GM12878 (cell line): ENCODE results near the gene RRP12. TPM values are rescaled to one million over a fixed set of nuclear protein-coding genes. Genes with fewer than 3 reads are reported as not detected.

Experiments used
- ASH2L ChIP-seq: fragments of 300-600, 200-600 bp; sonication (generic); IDR thresholded peaks from 2 replicates; pipeline ENCODE4 v1.6.1; 2017; ENCODE audit warnings: low read depth, mild to moderate bottlenecking, borderline replicate concordance
- BCL11A ChIP-seq: IDR thresholded peaks from 2 replicates; pipeline ENCODE4 v1.6.1; 2011; ENCODE audit warnings: low read depth, low read length
- BMI1 ChIP-seq: fragments of 450-650 bp; IDR thresholded peaks from 2 replicates; pipeline ENCODE4 v1.6.1; 2016; ENCODE audit warnings: mild to moderate bottlenecking, moderate library complexity, borderline replicate concordance
- EED ChIP-seq: sonication (generic); IDR thresholded peaks from 2 replicates; pipeline ENCODE4 v1.6.1; 2016; ENCODE audit warnings: antibody characterized with exemption, low read depth
- EP300 ChIP-seq, 2 experiments: fragments of 150-350 bp in 1 of 2; IDR thresholded peaks; 2 replicates each; pipeline ENCODE4 v1.6.1; 2011 to 2012; ENCODE audit warnings: low read depth in 2 of 2, low read length in 2 of 2, borderline replicate concordance in 1 of 2, improper control_type of control experiment in 1 of 2, inconsistent platforms in 1 of 2; ENCODE audit not compliant: control insufficient read depth in 1 of 2
- FOXK2 ChIP-seq: fragments of 450-650 bp; IDR thresholded peaks from 2 replicates; pipeline ENCODE4 v1.6.1; 2017; ENCODE audit warnings: mild to moderate bottlenecking, moderate library complexity
- HDAC2 ChIP-seq: fragments of 200-600 bp; sonication (generic); IDR thresholded peaks from 2 replicates; pipeline ENCODE4 v1.6.1; 2017
- MXI1 ChIP-seq: fragments of 150-350 bp; IDR thresholded peaks from 2 replicates; pipeline ENCODE4 v1.6.1; 2011; ENCODE audit warnings: low read depth, mild to moderate bottlenecking, inconsistent platforms, low read length, improper control_type of control experiment
- MYB ChIP-seq: fragments of 150-350 bp; IDR thresholded peaks from 2 replicates; pipeline ENCODE4 v1.6.1; 2014; ENCODE audit warnings: mild to moderate bottlenecking, low read depth, low read length, borderline replicate concordance
- NRF1 ChIP-seq: conservative IDR thresholded peaks from 2 replicates; pipeline ENCODE4 v1.6.1; 2011; ENCODE audit warnings: mild to moderate bottlenecking, low read depth, low read length, improper control_type of control experiment
- POLR2AphosphoS2 ChIP-seq: IDR thresholded peaks from 2 replicates; pipeline ENCODE4 v1.6.1; 2011; ENCODE audit warnings: low read depth, mild to moderate bottlenecking, low read length, improper control_type of control experiment, moderate library complexity
- POU2F2 ChIP-seq: IDR thresholded peaks from 3 replicates; pipeline ENCODE4 v1.6.1; 2011; ENCODE audit warnings: low read depth, mild to moderate bottlenecking, low read length, borderline replicate concordance
- RBBP5 ChIP-seq: fragments of 200-600 bp; sonication (generic); conservative IDR thresholded peaks from 2 replicates; pipeline ENCODE4 v1.6.1; 2016
- SIN3A ChIP-seq: IDR thresholded peaks from 2 replicates; pipeline ENCODE4 v1.6.1; 2012; ENCODE audit warnings: low read depth, low read length, improper control_type of control experiment
- STAT3 ChIP-seq: IDR thresholded peaks from 2 replicates; pipeline ENCODE4 v1.6.1; 2011; ENCODE audit warnings: low read depth, low read length, improper control_type of control experiment
- TAF1 ChIP-seq: IDR thresholded peaks from 2 replicates; pipeline ENCODE4 v1.6.1; 2011; ENCODE audit warnings: mild to moderate bottlenecking, low read depth, low read length, borderline replicate concordance
- TARDBP ChIP-seq: IDR thresholded peaks from 2 replicates; pipeline ENCODE4 v1.6.1; 2016; ENCODE audit warnings: borderline replicate concordance
- YY1 ChIP-seq: IDR thresholded peaks from 2 replicates; pipeline ENCODE4 v1.6.1; 2011; ENCODE audit warnings: low read depth, mild to moderate bottlenecking, low read length
- ZNF217 ChIP-seq: fragments of 450-650 bp; IDR thresholded peaks from 2 replicates; pipeline ENCODE4 v1.6.1; 2017; ENCODE audit warnings: antibody characterized with exemption, mild to moderate bottlenecking
- ZNF274 ChIP-seq: IDR thresholded peaks from one replicate; pipeline ENCODE4 v1.8.0; 2011; ENCODE audit not compliant: insufficient read length, insufficient read depth
- polyA plus RNA-seq, 11 experiments: library from polyadenylated mRNA; depleted of rRNA in 4 of 11; unstranded in 6 of 11; stranded (reverse) in 5 of 11; fragments of >200 nt; fragmentation: Nextera tagmentation in 4 of 11; fragmentation: Illumina TruSeq in 1 of 11; extraction: Ambion mirVana in 4 of 11; extraction: Trizol in 1 of 11; gene quantifications; 1 replicate in 1 of 11; 2 replicates in 10 of 11; pipeline versions ENCODE4 v1.2.1 to v1.2.3, GENCODE V29; 2011 to 2016; ENCODE audit warnings: inconsistent platforms in 2 of 11, missing spikeins in 2 of 11, low read depth in 1 of 11
- total RNA-seq, 4 experiments: library from RNA; depleted of rRNA in 3 of 4; stranded (reverse); fragments of >200 nt in 3 of 4; fragmentation: Illumina TruSeq in 1 of 4; extraction: Trizol in 1 of 4; gene quantifications; 2 replicates each; pipeline versions ENCODE4 v1.2.1 to v1.2.3, GENCODE V29; 2013 to 2021
- TF ChIP-seq, protein P1 (sequence below): fragments of 450-650 bp; IDR thresholded peaks from 2 replicates; pipeline ENCODE4 v1.6.1; 2017; ENCODE audit warnings: borderline replicate concordance
- TF ChIP-seq, protein P2 (sequence below): fragments of 450-650 bp; IDR thresholded peaks from 2 replicates; pipeline ENCODE4 v1.6.1; 2018; ENCODE audit warnings: borderline replicate concordance, mild to moderate bottlenecking; ENCODE audit not compliant: partially characterized antibody
- TF ChIP-seq, protein P3 (sequence below): fragments of 450-650 bp; IDR thresholded peaks from 2 replicates; pipeline ENCODE4 v1.6.1; 2017; ENCODE audit warnings: mild to moderate bottlenecking
- TF ChIP-seq, protein P4 (sequence below): fragments of 450-650 bp; conservative IDR thresholded peaks from 2 replicates; pipeline ENCODE4 v1.6.1; 2017; ENCODE audit warnings: mild to moderate bottlenecking, moderate library complexity

RRP12 gene
- total and polyA plus RNA-seq, 10 of the 15 experiments (the other 5 are each of a cell fraction or from before 2014, with no cell fraction given), result 5.3 to 48.7 (median 16.8) TPM

DNA sequence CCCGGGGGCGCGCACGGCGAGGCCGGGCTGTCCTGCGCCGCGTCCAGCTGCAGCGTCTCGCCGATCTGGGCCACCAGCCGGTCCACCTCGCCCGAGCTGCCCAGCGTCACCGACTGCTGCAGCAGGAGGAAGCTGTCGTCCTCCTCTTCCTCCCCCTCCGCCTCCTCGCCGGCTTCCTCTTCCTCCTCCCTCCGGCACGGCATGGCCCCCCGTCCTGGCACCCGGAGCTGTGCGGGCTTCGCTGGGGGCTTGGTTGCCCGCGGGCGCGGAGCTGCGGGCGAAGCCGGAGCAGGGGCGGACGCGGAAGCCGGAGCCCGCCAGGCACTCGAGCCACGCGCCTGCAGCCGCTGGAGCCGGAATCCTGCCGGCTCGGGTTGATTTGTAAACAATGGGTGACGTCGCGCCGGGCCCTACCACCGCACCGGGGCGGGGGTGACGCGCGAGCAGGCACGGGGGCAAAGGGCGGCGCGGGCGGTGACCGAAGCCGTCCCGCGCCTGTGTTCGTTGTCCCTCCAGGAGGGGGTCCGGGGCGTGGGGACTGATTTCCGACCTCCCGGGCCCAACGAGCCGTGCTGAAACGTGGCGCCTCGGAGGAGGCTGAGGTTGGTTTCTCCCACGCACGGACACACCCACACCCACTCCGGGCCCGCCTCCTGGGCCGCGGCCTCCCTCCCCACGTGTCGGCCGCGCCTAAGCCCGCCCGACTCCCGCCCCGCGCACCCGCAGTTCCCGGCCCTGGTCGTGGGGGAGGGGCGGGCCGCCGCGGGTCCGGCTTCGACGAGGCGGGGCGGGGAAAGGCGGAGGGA, 66.6 kb downstream of the RRP12 start, which contains the start of gene FRAT2 (continued):
- TF ChIP-seq, protein P1, sequence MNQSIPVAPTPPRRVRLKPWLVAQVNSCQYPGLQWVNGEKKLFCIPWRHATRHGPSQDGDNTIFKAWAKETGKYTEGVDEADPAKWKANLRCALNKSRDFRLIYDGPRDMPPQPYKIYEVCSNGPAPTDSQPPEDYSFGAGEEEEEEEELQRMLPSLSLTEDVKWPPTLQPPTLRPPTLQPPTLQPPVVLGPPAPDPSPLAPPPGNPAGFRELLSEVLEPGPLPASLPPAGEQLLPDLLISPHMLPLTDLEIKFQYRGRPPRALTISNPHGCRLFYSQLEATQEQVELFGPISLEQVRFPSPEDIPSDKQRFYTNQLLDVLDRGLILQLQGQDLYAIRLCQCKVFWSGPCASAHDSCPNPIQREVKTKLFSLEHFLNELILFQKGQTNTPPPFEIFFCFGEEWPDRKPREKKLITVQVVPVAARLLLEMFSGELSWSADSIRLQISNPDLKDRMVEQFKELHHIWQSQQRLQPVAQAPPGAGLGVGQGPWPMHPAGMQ, result no peak
- TF ChIP-seq TARDBP (no peak), FOXK2 (peak; percentile 98), BCL11A (no peak), ZNF217 (no peak), BMI1 (no peak), ASH2L (no peak), MYB (no peak), NRF1 (0 out of 2 replicates have a peak, but pooled peaks have one; percentile 29), RBBP5 (no peak), EP300 (IDR thresholded peaks at IDR 0.05; ENCODE audit: borderline replicate concordance in 1 of 2, control insufficient read depth in 1 of 2, low read depth in 2 of 2, low read length in 2 of 2) (no peak), HDAC2 (no peak), ZNF274 (no peak), TAF1 (no peak), EED (no peak), POU2F2 (0 out of 3 replicates have a peak, but pooled peaks have one; percentile 9), POLR2AphosphoS2 (no peak), YY1 (0 out of 2 replicates have a peak, but pooled peaks have one; percentile 6), STAT3 (no peak), SIN3A (peak; percentile 90), MXI1 (peak; percentile 92)
- TF ChIP-seq, protein P2, sequence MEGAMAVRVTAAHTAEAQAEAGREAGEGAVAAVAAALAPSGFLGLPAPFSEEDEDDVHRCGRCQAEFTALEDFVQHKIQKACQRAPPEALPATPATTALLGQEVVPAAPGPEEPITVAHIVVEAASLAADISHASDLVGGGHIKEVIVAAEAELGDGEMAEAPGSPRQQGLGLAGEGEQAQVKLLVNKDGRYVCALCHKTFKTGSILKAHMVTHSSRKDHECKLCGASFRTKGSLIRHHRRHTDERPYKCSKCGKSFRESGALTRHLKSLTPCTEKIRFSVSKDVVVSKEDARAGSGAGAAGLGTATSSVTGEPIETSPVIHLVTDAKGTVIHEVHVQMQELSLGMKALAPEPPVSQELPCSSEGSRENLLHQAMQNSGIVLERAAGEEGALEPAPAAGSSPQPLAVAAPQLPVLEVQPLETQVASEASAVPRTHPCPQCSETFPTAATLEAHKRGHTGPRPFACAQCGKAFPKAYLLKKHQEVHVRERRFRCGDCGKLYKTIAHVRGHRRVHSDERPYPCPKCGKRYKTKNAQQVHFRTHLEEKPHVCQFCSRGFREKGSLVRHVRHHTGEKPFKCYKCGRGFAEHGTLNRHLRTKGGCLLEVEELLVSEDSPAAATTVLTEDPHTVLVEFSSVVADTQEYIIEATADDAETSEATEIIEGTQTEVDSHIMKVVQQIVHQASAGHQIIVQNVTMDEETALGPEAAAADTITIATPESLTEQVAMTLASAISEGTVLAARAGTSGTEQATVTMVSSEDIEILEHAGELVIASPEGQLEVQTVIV, result peak; percentile 48
- TF ChIP-seq, protein P3, sequence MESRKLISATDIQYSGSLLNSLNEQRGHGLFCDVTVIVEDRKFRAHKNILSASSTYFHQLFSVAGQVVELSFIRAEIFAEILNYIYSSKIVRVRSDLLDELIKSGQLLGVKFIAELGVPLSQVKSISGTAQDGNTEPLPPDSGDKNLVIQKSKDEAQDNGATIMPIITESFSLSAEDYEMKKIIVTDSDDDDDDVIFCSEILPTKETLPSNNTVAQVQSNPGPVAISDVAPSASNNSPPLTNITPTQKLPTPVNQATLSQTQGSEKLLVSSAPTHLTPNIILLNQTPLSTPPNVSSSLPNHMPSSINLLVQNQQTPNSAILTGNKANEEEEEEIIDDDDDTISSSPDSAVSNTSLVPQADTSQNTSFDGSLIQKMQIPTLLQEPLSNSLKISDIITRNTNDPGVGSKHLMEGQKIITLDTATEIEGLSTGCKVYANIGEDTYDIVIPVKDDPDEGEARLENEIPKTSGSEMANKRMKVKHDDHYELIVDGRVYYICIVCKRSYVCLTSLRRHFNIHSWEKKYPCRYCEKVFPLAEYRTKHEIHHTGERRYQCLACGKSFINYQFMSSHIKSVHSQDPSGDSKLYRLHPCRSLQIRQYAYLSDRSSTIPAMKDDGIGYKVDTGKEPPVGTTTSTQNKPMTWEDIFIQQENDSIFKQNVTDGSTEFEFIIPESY, result no peak
- TF ChIP-seq, protein P4, sequence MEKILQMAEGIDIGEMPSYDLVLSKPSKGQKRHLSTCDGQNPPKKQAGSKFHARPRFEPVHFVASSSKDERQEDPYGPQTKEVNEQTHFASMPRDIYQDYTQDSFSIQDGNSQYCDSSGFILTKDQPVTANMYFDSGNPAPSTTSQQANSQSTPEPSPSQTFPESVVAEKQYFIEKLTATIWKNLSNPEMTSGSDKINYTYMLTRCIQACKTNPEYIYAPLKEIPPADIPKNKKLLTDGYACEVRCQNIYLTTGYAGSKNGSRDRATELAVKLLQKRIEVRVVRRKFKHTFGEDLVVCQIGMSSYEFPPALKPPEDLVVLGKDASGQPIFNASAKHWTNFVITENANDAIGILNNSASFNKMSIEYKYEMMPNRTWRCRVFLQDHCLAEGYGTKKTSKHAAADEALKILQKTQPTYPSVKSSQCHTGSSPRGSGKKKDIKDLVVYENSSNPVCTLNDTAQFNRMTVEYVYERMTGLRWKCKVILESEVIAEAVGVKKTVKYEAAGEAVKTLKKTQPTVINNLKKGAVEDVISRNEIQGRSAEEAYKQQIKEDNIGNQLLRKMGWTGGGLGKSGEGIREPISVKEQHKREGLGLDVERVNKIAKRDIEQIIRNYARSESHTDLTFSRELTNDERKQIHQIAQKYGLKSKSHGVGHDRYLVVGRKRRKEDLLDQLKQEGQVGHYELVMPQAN, result peak; percentile 99
